Left lung (tissue), 10 donors: ENCODE measurements around the gene DLX2. TPM values are rescaled to one million over a fixed set of nuclear protein-coding genes. Genes with fewer than 3 reads are reported as not detected.

Source experiments
- ATAC-seq: fragments of 200-7000 bp; cut with Tn5 transposase; one replicate; pipeline ENCODE4 v1.9.1; 2020; ENCODE audit warnings: moderate library complexity
- DNase-seq, 4 donors: peaks; one replicate each; pipeline ENCODE4 v3.0.0-alpha.2; 2013 to 2020
- H3K27ac ChIP-seq, 2 donors: fragments of 200-600 bp; sonication (generic) in 1 of 2; one replicate each; pipeline versions ENCODE4 v1.5.0 to v1.8.0; 2020 to 2021
- H3K27me3 ChIP-seq, 2 donors: fragments of 200-600 bp; sonication (generic) in 1 of 2; one replicate each; pipeline versions ENCODE4 v1.5.0 to v1.8.0; 2020 to 2021
- H3K36me3 ChIP-seq, 2 donors: fragments of 200-600 bp; sonication (generic) in 1 of 2; one replicate each; pipeline versions ENCODE4 v1.5.0 to v1.8.0; 2020 to 2021
- H3K4me1 ChIP-seq, 2 donors: fragments of 200-600 bp; one replicate each; pipeline ENCODE4 v1.8.0; 2021
- H3K4me3 ChIP-seq, 2 donors: fragments of 200-600 bp; sonication (generic) in 1 of 2; one replicate each; pipeline versions ENCODE4 v1.5.0 to v1.8.0; 2020 to 2021; ENCODE audit warnings: mild to moderate bottlenecking in 1 of 2
- H3K9me3 ChIP-seq, 2 donors: fragments of 200-600 bp; sonication (generic) in 1 of 2; one replicate each; pipeline versions ENCODE4 v1.5.0 to v1.8.0; 2020 to 2021
- CTCF ChIP-seq, 2 donors: fragments of 200-600 bp; sonication (generic) in 1 of 2; IDR thresholded peaks; one replicate each; pipeline versions ENCODE4 v1.5.0 to v1.8.0; 2021; ENCODE audit warnings: antibody characterized with exemption in 2 of 2
- intact Hi-C, 2 donors: fragments of 100-400 bp; cut with DNase I; formaldehyde crosslinking; loops; one replicate each; pipeline versions ENCODE4 v1.11.2 to v1.14.2; 2022
- polyA plus RNA-seq, 6 donors: library from polyadenylated mRNA; unstranded; fragments of 120-200 nt; gene quantifications; one replicate each; pipeline ENCODE4 v1.2.1, GENCODE V29; 2013; ENCODE audit not compliant: insufficient read length in 6 of 6
- total RNA-seq, 2 donors: library from RNA; stranded (reverse); fragmentation: NEBNext Ultra II Directional; extraction: Animal tissue kit (Norgen Biotek cat#: 25700); gene quantifications; one replicate each; pipeline ENCODE4 v1.2.1, GENCODE V29; 2021
- donor health status: DM: no; HTN: yes; CAD: no.
- donor health status: DM: no; HTN: no; CAD: no.

The DLX2 gene
- total and polyA plus RNA-seq, 8 donors = not detected

GRCh38 chr2:172086241-172087206 is 16.2 kb downstream of the DLX2 start:
- intact Hi-C loops = no loop called here
- H3K4me1 ChIP-seq = peaks cover 17 to 40% of the 10 kb centered on the region in 2 donors
- no peak for DNase-seq
- no peak overlapping the region for H3K4me3 ChIP-seq
- H3K27ac ChIP-seq = no peak overlapping the region
- no peak for TF ChIP-seq CTCF (IDR thresholded peaks at IDR 0.05)
- peaks cover 99 to 100% of the 10 kb centered on the region in 2 donors for H3K27me3 ChIP-seq
- ATAC-seq = peak; percentile 42
- no peaks in the 10 kb centered on the region for H3K9me3 ChIP-seq
- no peaks in the 10 kb centered on the region for H3K36me3 ChIP-seq

- ATAC-seq = no peak
- no peaks in the 10 kb centered on the region for H3K36me3 ChIP-seq
- no peak for DNase-seq
- H3K27me3 ChIP-seq = peaks cover 99 to 100% of the 10 kb centered on the region in 2 donors
- peaks cover 17 to 40% of the 10 kb centered on the region in 2 donors for H3K4me1 ChIP-seq
- peak within 1 kb of the TSS; percentile 17 to 46 for H3K4me3 ChIP-seq
- no peak for TF ChIP-seq CTCF (IDR thresholded peaks at IDR 0.05)
- intact Hi-C loops = no loop called here
- no peaks in the 10 kb centered on the region for H3K9me3 ChIP-seq
- no peak within 1 kb of the TSS for H3K27ac ChIP-seq
Observed at GRCh38 chr2:172085460-172086159, 17.1 kb downstream of the DLX2 start, which contains the start of gene DLX1. Gene DLX1 (plus strand): TSS chr2:172085507. CDS start chr2:172085678, 171 bp downstream.

- peak in 3 of 4 donors; percentile 72 to 91 (median 87) for DNase-seq
- peaks cover 17 to 40% of the 10 kb centered on the region in 2 donors for H3K4me1 ChIP-seq
- peaks cover 99 to 100% of the 10 kb centered on the region in 2 donors for H3K27me3 ChIP-seq
- intact Hi-C loops = no loop called here
- H3K9me3 ChIP-seq = no peaks in the 10 kb centered on the region
- H3K4me3 ChIP-seq = peak overlapping the region; percentile 17 to 46
- no peak for TF ChIP-seq CTCF (IDR thresholded peaks at IDR 0.05)
- ATAC-seq = peak; percentile 86
- no peaks in the 10 kb centered on the region for H3K36me3 ChIP-seq
- no peak overlapping the region for H3K27ac ChIP-seq
Observed at GRCh38 chr2:172084645-172085459, 17.8 kb downstream of the DLX2 start.

- no peak for TF ChIP-seq CTCF (IDR thresholded peaks at IDR 0.05)
- no peak for DNase-seq
- Histone ChIP-seq H3K4me1 (peaks cover 17 to 40% of the 10 kb centered on the region in 2 donors), H3K27ac (no peak overlapping the region), H3K9me3 (no peaks in the 10 kb centered on the region), H3K36me3 (no peaks in the 10 kb centered on the region), H3K4me3 (peak overlapping the region in 1 of 2 donors; percentile 46), H3K27me3 (peaks cover 99 to 100% of the 10 kb centered on the region in 2 donors)
- intact Hi-C loops = no loop called here
- no peak for ATAC-seq
Observed at GRCh38 chr2:172084395-172084644, 18.4 kb downstream of the DLX2 start.
